Gastroesophageal sphincter (tissue), 3 donors: Measurements from ENCODE around the gene AKAP6.

Source experiments
- EP300 ChIP-seq: sonication (generic); formaldehyde crosslinking; IDR thresholded peaks from one replicate; pipeline ENCODE4 v1.6.1; 2017; ENCODE audit warnings: antibody characterized with exemption, mild to moderate bottlenecking
- TF ChIP-seq, protein P1 (sequence below), 4 experiments: fragments of 200-600 bp in 2 of 4; fragments of 450-650 bp in 2 of 4; sonication (generic) in 1 of 4; IDR thresholded peaks; one replicate each; pipeline ENCODE4 v1.5.1; 2017 to 2019; ENCODE audit warnings: antibody characterized with exemption in 4 of 4, mild to moderate bottlenecking in 2 of 4, moderate library complexity in 2 of 4

- TF ChIP-seq, protein P1, sequence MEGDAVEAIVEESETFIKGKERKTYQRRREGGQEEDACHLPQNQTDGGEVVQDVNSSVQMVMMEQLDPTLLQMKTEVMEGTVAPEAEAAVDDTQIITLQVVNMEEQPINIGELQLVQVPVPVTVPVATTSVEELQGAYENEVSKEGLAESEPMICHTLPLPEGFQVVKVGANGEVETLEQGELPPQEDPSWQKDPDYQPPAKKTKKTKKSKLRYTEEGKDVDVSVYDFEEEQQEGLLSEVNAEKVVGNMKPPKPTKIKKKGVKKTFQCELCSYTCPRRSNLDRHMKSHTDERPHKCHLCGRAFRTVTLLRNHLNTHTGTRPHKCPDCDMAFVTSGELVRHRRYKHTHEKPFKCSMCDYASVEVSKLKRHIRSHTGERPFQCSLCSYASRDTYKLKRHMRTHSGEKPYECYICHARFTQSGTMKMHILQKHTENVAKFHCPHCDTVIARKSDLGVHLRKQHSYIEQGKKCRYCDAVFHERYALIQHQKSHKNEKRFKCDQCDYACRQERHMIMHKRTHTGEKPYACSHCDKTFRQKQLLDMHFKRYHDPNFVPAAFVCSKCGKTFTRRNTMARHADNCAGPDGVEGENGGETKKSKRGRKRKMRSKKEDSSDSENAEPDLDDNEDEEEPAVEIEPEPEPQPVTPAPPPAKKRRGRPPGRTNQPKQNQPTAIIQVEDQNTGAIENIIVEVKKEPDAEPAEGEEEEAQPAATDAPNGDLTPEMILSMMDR (IDR thresholded peaks at IDR 0.05), result no peak
- TF ChIP-seq EP300, result no peak
These were observed 301.6 kb downstream of the AKAP6 start for GRCh38 chr14:32630701-32631100.
